HL-60 (cell line): ENCODE results near the gene GID4.

ENCODE experiments used
- DNase-seq, 2 experiments: peaks; one replicate each; pipeline ENCODE4 v3.0.0-alpha.2; 2010 to 2020; ENCODE audit warnings: low read depth in 1 of 2, low spot score in 1 of 2
- H3K27ac ChIP-seq: fragments of 250-450 bp; sonication (Bioruptor Pico); replicated peaks from 2 replicates; pipeline ENCODE4 v1.5.1; 2020; ENCODE audit warnings: mild to moderate bottlenecking, moderate library complexity
- H3K27me3 ChIP-seq: fragments of 250-450 bp; sonication (Bioruptor Pico); 2 replicates; pipeline ENCODE4 v1.5.1; 2021; ENCODE audit warnings: mild to moderate bottlenecking, moderate library complexity; ENCODE audit not compliant: insufficient read depth, poor library complexity, severe bottlenecking
- H3K4me3 ChIP-seq: replicated peaks from 2 replicates; pipeline ENCODE4 v1.5.1; 2011; ENCODE audit warnings: mild to moderate bottlenecking, control low read depth, low read length; ENCODE audit not compliant: insufficient read depth
- GABPA ChIP-seq: IDR thresholded peaks from 2 replicates; pipeline ENCODE4 v1.6.1; 2012; ENCODE audit warnings: low read depth
- POLR2AphosphoS5 ChIP-seq: IDR thresholded peaks from 2 replicates; pipeline ENCODE4 v1.6.1; 2012; ENCODE audit warnings: low read depth
- REST ChIP-seq: IDR thresholded peaks from 2 replicates; pipeline ENCODE4 v1.6.1; 2012; ENCODE audit warnings: low read depth; ENCODE audit not compliant: insufficient replicate concordance
- SPI1 ChIP-seq: IDR thresholded peaks from 2 replicates; pipeline ENCODE4 v1.6.1; 2012; ENCODE audit warnings: low read depth, mild to moderate bottlenecking, borderline replicate concordance
- long read RNA-seq: library from polyadenylated mRNA; unstranded; transcript quantifications from one replicate; pipeline ENCODE4 v2.0.0, GENCODE V29; 2020
- TF ChIP-seq, protein P1 (sequence below): IDR thresholded peaks from one replicate; pipeline ENCODE4 v1.5.1; 2011; ENCODE audit warnings: low read length, control low read depth, inconsistent platforms; ENCODE audit not compliant: insufficient read depth

Gene GID4
- long read RNA-seq, full-length matches to known transcripts, result 10 of 21 reads
- long read RNA-seq, partial matches to known transcripts, result 6 of 21 reads
- long read RNA-seq, other reads (novel, unspliced or antisense), result 5 of 21 reads

DNA sequence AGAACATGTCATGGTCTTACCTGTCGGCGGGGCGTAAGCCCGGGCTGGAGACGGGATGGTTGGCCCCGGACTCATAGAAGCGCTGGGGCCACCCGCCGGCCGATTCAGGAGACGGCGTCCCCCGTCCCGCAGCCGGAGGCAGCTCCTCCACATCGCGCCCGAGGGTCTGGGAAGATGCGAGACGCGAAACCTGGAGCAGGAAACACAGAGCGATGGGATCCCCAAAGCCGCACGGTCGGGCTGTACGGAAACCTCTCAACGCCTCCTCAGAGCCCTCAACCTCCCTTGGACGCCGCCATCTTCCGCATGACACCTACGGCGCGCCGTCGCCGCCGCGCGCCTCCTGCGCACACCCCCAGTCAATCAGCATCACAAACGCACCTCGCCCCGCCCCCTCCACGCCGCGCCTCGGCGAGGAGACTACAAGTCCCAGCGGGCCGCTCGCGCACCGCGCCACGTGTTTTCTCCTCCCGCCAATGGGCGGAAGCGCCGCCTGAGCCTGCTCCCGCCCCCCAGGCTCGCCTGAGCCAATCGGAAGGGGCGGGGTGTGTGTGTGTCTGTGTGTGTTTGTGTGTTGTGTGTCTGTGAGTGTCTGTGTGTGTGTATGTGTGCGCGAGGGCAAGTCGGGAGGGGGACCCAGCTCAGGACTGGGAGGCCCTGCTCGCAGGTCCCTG is at the start of gene GID4, which contains the start of gene ATPAF2:
TSS of gene GID4 (plus strand) at position 548 of the 674 bp plus-strand sequence. CDS start at position 605, 57 bp downstream.
TSS of gene ATPAF2 (minus strand) at position 308 of the 674 bp plus-strand sequence. CDS start at position 153, 155 bp downstream.
- peak; percentile 91 to 96 for DNase-seq
- H3K4me3 ChIP-seq, result peak within 1 kb of the TSS; percentile 83
- H3K27ac ChIP-seq, result peak within 1 kb of the TSS; percentile 79
- no peaks in the 10 kb centered on the region for H3K27me3 ChIP-seq
- no peak for TF ChIP-seq REST
- TF ChIP-seq POLR2AphosphoS5, result no peak
- TF ChIP-seq, protein P1, sequence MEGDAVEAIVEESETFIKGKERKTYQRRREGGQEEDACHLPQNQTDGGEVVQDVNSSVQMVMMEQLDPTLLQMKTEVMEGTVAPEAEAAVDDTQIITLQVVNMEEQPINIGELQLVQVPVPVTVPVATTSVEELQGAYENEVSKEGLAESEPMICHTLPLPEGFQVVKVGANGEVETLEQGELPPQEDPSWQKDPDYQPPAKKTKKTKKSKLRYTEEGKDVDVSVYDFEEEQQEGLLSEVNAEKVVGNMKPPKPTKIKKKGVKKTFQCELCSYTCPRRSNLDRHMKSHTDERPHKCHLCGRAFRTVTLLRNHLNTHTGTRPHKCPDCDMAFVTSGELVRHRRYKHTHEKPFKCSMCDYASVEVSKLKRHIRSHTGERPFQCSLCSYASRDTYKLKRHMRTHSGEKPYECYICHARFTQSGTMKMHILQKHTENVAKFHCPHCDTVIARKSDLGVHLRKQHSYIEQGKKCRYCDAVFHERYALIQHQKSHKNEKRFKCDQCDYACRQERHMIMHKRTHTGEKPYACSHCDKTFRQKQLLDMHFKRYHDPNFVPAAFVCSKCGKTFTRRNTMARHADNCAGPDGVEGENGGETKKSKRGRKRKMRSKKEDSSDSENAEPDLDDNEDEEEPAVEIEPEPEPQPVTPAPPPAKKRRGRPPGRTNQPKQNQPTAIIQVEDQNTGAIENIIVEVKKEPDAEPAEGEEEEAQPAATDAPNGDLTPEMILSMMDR, result no peak
- no peak for TF ChIP-seq SPI1
- TF ChIP-seq GABPA, result no peak

DNA sequence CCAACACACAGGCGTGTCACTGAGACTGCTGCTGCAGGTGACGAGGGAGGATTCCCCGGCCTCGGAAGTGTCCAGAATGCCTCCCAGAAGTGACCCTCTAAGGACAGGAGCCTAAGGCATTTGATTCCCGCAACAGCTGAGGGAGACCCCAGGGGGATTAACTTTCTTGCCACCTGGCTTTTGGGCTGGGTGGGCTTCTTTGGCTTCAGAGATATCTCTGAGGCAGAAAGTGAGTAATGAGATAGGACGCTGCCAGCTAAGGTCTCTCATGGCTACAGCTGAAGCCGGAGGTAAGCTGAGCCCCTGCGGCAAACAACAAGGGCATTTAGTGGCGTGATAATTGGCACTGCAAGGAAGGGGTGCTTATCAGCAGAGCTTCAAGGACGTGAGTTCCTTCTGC is 49.6 kb upstream of the GID4 start:
- H3K4me3 ChIP-seq, result no peak overlapping the region
- TF ChIP-seq REST, result no peak
- no peak for DNase-seq
- no peak overlapping the region for H3K27ac ChIP-seq
- no peaks in the 10 kb centered on the region for H3K27me3 ChIP-seq

GRCh38 chr17:17990282-17990681 is 48.9 kb upstream of the GID4 start:
- H3K27me3 ChIP-seq, result no peaks in the 10 kb centered on the region
- no peak overlapping the region for H3K4me3 ChIP-seq
- TF ChIP-seq SPI1, result no peak
- TF ChIP-seq GABPA, result no peak
- TF ChIP-seq, protein P1, result no peak
- no peak for TF ChIP-seq REST
- no peak for TF ChIP-seq POLR2AphosphoS5
- no peak for DNase-seq
- no peak overlapping the region for H3K27ac ChIP-seq
